Astrocyte of the hippocampus (primary cell): ENCODE data around the gene FASN.

Source experiments
- DNase-seq: peaks from one replicate; pipeline ENCODE4 v3.0.0; 2011; ENCODE audit warnings: low read depth, low spot score

The FASN gene

GRCh38 chr17:82056729-82057621 lies 41.1 kb downstream of the FASN start:
- DNase-seq, result no peak

- DNase-seq, result no peak
These were observed 41.9 kb downstream of the FASN start for GRCh38 chr17:82055965-82056728.

GRCh38 chr17:82055023-82055964 lies 42.7 kb downstream of the FASN start:
- DNase-seq, result no peak

DNA sequence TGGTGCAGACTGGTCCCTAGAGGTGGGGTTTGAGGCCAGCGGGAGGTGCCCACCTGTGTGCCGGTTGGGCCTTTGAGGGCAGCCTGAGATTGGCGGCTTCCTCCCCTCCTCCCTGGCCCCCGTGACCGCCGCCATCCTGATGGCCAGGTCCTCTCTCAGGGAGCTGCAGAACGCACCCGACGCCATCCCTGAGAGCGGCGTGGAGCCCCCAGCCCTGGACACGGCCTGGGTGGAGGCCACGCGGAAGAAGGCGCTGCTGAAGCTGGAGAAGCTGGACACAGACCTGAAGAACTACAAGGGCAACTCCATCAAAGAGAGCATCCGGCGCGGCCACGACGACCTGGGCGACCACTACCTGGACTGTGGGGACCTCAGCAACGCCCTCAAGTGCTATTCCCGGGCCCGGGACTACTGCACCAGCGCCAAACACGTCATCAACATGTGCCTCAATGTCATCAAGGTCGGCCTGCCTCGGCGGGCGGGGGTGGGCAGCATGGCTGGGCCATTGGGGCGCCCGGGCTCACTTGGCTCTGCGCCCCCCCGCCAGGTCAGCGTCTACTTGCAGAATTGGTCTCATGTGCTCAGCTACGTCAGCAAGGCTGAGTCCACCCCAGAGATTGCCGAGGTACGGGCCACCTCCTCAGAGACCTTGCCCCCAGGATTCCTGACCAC lies 43.5 kb downstream of the FASN start:
- DNase-seq, result no peak

DNA sequence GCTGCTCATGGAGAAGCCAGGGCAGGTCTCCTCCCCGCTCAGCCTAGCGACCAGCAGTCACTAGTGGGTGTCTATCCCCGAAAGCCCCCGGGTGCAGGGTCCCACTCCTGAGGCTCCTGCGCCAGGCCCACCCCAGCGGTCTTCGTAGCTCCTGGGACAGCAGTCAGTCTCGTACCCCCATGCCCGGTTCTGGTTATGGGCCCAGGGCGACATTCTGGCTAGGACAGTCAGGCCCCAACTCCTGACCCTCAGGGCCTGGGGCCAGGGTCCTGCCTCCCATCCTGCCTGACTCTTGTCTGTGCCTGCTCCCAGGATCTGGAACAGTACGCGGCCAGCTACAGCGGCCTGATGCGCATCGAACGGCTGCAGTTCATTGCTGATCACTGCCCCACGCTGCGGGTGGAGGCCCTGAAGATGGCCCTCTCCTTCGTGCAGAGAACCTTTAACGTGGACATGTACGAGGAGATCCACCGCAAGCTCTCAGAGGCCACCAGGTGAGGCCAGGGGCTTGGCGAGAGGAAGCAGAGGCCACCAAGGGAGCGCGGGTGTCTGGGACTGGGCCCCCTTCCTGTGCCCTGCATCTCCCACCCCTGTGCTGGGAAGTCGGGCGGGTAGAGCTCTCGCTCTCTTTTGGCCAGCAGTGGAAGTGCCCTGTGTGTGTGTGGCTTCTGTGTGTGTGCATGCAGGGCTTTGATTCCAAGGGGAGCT lies 44.3 kb downstream of the FASN start:
- no peak for DNase-seq

DNA sequence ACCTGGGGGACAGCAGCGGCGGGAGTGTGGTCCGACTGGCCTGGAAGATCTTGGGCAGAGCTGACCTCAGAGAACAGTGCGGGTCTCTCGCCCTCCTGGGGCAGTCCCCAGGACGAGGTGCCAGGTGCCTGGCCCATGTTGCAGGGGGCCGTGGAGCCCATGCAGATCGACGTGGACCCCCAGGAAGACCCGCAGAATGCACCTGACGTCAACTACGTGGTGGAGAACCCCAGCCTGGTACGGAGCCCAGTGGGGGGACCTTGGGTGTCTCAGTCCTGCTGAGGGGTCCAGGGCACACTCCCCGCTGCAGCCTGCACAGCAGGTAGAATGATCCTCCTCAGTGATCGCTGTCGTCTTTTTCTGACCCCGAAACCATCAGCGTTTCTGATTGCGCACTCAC lies 44.9 kb downstream of the FASN start:
- DNase-seq, result no peak

DNA sequence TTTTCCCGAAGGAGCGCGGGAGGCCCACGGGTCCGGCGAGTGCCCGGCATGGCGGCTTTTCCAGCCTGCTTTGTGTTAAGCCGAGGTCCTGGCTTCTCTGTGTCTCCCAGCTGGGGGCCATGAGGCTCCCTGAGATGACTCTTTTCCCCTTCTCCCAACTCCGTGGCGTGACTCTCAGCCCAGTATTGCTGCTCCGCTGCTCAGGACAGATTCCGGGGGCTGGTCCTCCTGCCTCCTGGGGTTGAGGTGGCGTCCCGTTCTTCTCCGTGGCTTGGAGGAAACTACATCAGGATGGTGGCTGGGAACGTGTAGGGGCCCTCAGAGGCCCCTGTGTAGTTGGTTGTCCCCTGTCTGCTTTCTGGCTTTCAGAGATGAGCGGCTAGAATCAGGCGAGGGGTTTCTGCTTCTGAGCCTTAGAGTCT lies 45.4 kb downstream of the FASN start:
- DNase-seq, result no peak

GRCh38 chr17:82051776-82052637 lies 46.0 kb downstream of the FASN start, which contains the start of the genes GPS1 and RFNG:
Gene GPS1, plus strand, starts transcription at chr17:82051898. Its CDS starts 34 bp downstream, at chr17:82051932.
Gene RFNG, minus strand, starts transcription at chr17:82051811. Its CDS starts 45 bp downstream, at chr17:82051766.
- peak; percentile 87 for DNase-seq

DNA sequence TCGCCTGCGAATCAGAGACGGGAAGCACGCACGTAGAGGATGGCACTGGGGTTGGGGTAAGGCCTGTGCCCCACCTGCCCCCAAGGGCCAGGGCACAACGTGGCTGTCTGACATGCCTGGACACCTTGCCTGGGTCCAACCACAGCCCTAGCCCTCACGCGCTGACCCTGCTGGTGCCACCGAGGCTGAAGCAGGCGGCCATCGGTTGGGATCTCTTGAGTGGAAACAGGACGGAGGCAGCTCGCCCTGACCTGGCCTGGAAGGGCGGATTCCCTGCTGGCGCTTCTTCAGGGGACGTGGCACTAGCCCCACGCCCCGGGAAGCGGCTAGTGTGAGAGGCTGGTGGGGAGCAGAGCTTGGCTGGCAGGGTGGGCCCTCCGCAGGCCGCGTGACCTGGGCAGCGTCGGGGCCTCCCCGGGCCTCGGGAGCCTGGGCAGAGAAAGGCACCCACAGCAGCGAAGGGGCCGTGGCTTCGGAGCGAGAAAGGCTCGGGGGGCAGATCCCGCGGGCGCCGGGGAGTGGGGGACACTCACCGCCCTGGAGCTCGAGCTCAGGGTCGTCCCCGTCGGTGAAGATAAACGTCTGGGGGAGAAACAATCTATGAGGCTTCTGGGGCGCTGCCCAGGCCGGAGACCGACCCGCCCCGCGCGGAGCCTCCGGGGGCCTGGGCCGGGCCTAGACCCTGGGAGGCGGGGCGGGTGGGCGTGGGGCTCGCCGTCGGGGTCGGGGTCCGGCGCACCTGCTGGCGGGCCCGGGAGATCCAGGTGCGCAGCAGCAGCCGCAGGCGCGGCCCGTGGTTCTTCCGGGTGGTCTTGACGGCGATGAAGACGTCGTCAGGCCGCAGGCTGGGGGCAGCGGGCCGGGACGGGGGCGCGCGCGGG lies 47.0 kb downstream of the FASN start:
- peak; percentile 31 for DNase-seq

- DNase-seq, result no peak
These were observed 47.8 kb downstream of the FASN start for GRCh38 chr17:82050152-82050760.

DNA sequence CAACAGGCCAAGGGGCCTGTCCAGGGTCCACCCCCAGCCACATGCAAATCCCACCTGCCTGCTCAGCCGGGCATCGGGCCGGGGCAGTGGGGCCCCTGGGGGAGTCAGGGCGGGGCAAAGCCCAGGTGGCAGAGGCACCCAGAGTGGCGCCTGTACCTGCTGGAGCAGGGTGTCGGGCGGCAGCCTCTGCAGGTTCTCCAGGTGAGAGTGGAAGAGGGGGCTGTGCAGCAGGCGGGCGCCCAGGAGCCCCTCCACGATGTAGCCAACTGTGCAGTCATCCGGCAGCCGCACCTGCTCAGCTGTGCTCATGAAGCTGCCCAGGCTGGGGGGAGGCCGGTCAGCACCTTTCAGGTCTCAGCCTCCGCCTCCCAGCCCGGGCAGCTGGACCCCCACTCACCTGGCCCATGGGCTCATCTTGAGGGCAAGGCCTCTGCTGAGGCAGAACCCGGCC lies 48.5 kb downstream of the FASN start:
- DNase-seq, result no peak

DNA sequence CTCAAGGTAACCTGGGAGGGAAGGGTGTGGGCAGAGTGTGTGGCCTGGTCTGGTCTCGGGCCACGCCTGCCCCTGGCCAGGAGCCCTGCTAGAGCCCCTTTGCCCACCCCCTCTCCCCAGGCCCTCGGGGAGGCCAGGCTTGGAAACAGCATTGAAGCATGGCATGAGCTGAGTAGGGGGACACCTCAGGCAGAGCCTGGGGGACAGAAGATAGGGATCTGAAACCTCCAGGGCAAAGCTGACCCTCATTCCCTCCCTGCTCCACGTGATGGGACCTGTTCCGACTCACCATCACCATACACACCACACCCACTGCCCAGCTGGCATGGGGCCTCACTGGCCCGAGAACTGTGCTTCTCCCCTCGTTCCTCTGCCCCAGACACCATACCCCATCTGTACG lies 48.9 kb downstream of the FASN start:
- DNase-seq, result no peak

GRCh38 chr17:82048571-82048971 lies 49.5 kb downstream of the FASN start:
- DNase-seq, result no peak

GRCh38 chr17:82047914-82048570 lies 50.0 kb downstream of the FASN start:
- DNase-seq, result no peak

- no peak for DNase-seq
These were observed 50.7 kb downstream of the FASN start for GRCh38 chr17:82047379-82047778.

GRCh38 chr17:82046903-82047302 lies 51.1 kb downstream of the FASN start:
- DNase-seq, result no peak

DNA sequence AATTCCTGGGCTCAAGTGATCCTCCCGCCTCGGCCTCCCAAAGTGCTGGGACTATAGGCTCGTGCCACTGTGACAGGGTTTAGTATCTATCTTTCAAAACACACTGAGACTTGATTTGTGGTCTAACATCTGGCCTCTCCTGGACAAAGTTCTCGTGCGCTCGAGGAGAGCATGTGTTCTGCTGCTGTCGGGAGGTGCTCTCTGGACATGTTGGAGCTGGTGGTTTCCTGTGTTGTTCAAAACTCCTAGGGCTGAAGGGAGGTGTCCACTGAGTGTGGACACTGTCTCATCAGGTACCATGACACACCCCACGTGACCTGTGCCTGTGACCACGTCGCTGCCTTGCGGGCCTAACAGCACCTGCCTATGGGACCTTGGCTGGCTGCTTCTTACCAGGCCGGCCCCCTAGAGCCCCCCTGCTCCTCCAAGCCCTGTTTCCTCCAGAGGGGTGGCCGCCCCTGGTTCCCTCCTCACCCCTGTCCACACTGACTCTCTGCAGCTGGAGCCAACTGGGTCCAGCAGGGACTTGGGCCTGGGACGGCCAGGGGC lies 52.0 kb downstream of the FASN start:
- no peak for DNase-seq
